H9 (cell line): ENCODE data around the gene PPARA. TPM values are rescaled to one million over a fixed set of nuclear protein-coding genes. Genes with fewer than 3 reads are reported as not detected.

ENCODE experiments used
- DNase-seq: peaks from one replicate; pipeline ENCODE4 v3.0.0-alpha.2; 2017
- H2AFZ ChIP-seq: one replicate; pipeline ENCODE4 v1.6.1; 2013; ENCODE audit warnings: mild to moderate bottlenecking, low read length, control low read depth, moderate library complexity
- H2AK5ac ChIP-seq: 2 replicates; pipeline ENCODE4 v1.6.1; 2013; ENCODE audit warnings: low read length, control low read depth, mixed read lengths; ENCODE audit not compliant: insufficient read length
- H2BK120ac ChIP-seq: one replicate; pipeline ENCODE4 v1.6.1; 2013; ENCODE audit warnings: low read depth, mild to moderate bottlenecking, low read length, control low read depth, inconsistent platforms; ENCODE audit not compliant: poor library complexity, severe bottlenecking
- H2BK12ac ChIP-seq: 2 replicates; pipeline ENCODE4 v1.6.1; 2013; ENCODE audit warnings: low read length, control low read depth, mixed read lengths, low read depth; ENCODE audit not compliant: insufficient read length
- H2BK15ac ChIP-seq: 2 replicates; pipeline ENCODE4 v1.6.1; 2013; ENCODE audit warnings: low read depth, low read length, control low read depth
- H2BK20ac ChIP-seq: one replicate; pipeline ENCODE4 v1.6.1; 2013; ENCODE audit warnings: low read depth, mild to moderate bottlenecking, low read length, control low read depth, inconsistent platforms; ENCODE audit not compliant: poor library complexity, severe bottlenecking
- H2BK5ac ChIP-seq: 2 replicates; pipeline ENCODE4 v1.6.1; 2013; ENCODE audit warnings: low read length, control low read depth, mixed read lengths; ENCODE audit not compliant: insufficient read length
- H3K14ac ChIP-seq: 2 replicates; pipeline ENCODE4 v1.6.1; 2013; ENCODE audit warnings: low read length, control low read depth; ENCODE audit not compliant: insufficient read depth
- H3K18ac ChIP-seq: 2 replicates; pipeline ENCODE4 v1.6.1; 2013; ENCODE audit warnings: low read depth, mild to moderate bottlenecking, mixed read lengths, low read length, control low read depth; ENCODE audit not compliant: insufficient read length
- H3K23ac ChIP-seq: 2 replicates; pipeline ENCODE4 v1.6.1; 2013; ENCODE audit warnings: low read length, control low read depth, mixed read lengths, low read depth; ENCODE audit not compliant: insufficient read length
- H3K23me2 ChIP-seq: 2 replicates; pipeline ENCODE4 v1.6.1; 2013; ENCODE audit warnings: low read depth, mild to moderate bottlenecking, mixed read lengths, low read length, control low read depth; ENCODE audit not compliant: insufficient read length, poor library complexity, severe bottlenecking
- H3K27ac ChIP-seq: 2 replicates; pipeline ENCODE4 v1.5.1; 2013; ENCODE audit warnings: low read length, control low read depth, mixed read lengths, low read depth; ENCODE audit not compliant: insufficient read length
- H3K27me3 ChIP-seq: 2 replicates; pipeline ENCODE4 v1.6.1; 2013; ENCODE audit warnings: low read length, control low read depth, inconsistent platforms; ENCODE audit not compliant: insufficient read depth
- H3K4ac ChIP-seq: 2 replicates; pipeline ENCODE4 v1.6.1; 2013; ENCODE audit warnings: low read depth, mild to moderate bottlenecking, control low read depth, inconsistent platforms, low read length, moderate library complexity
- H3K4me1 ChIP-seq: 2 replicates; pipeline ENCODE4 v1.6.1; 2013; ENCODE audit warnings: low read length, control low read depth, inconsistent platforms; ENCODE audit not compliant: insufficient read depth
- H3K4me2 ChIP-seq: 2 replicates; pipeline ENCODE4 v1.6.1; 2013; ENCODE audit warnings: low read length, control low read depth, mixed read lengths; ENCODE audit not compliant: insufficient read length, insufficient read depth
- H3K56ac ChIP-seq: 2 replicates; pipeline ENCODE4 v1.6.1; 2013; ENCODE audit warnings: low read depth, mild to moderate bottlenecking, mixed read lengths, low read length, control low read depth; ENCODE audit not compliant: insufficient read length
- H3K79me1 ChIP-seq: 2 replicates; pipeline ENCODE4 v1.6.1; 2013; ENCODE audit warnings: low read depth, mild to moderate bottlenecking, moderate library complexity, low read length, control low read depth, inconsistent platforms; ENCODE audit not compliant: insufficient read depth, poor library complexity, severe bottlenecking
- H3K79me2 ChIP-seq: 2 replicates; pipeline ENCODE4 v1.6.1; 2013; ENCODE audit warnings: low read length, control low read depth, inconsistent platforms; ENCODE audit not compliant: insufficient read depth
- H3K9ac ChIP-seq: 2 replicates; pipeline ENCODE4 v1.6.1; 2013; ENCODE audit warnings: low read length, control low read depth, mixed read lengths; ENCODE audit not compliant: insufficient read length; ENCODE audit errors: extremely low read depth
- H3K9me3 ChIP-seq: one replicate; pipeline ENCODE4 v1.6.1; 2013; ENCODE audit warnings: low read depth, low read length, inconsistent platforms; ENCODE audit not compliant: control insufficient read depth
- H3T11ph ChIP-seq: one replicate; pipeline ENCODE4 v1.6.1; 2013; ENCODE audit warnings: mild to moderate bottlenecking, low read length, control low read depth, inconsistent platforms
- H4K20me1 ChIP-seq: one replicate; pipeline ENCODE4 v1.6.1; 2013; ENCODE audit not compliant: control insufficient read depth, insufficient read length, insufficient read depth
- H4K5ac ChIP-seq: 2 replicates; pipeline ENCODE4 v1.6.1; 2013; ENCODE audit warnings: low read depth, mild to moderate bottlenecking, mixed read lengths, low read length, control low read depth; ENCODE audit not compliant: insufficient read length
- H4K8ac ChIP-seq: replicated peaks from 2 replicates; pipeline ENCODE4 v1.6.1; 2013; ENCODE audit warnings: low read length, control low read depth, mixed read lengths, low read depth; ENCODE audit not compliant: insufficient read length
- H4K91ac ChIP-seq: 2 replicates; pipeline ENCODE4 v1.6.1; 2013; ENCODE audit warnings: low read depth, mild to moderate bottlenecking, moderate library complexity, mixed read lengths, low read length, control low read depth; ENCODE audit not compliant: insufficient read length
- H3K27ac Mint-ChIP-seq, 3 experiments: 2 replicates in 2 of 3; 3 replicates in 1 of 3; pipeline ENCODE4 v1.8.0; 2020 to 2021; ENCODE audit warnings: mixed read lengths in 3 of 3, mild to moderate bottlenecking in 1 of 3, moderate library complexity in 1 of 3
- H3K27me3 Mint-ChIP-seq: 2 replicates; pipeline ENCODE4 v1.8.0; 2021; ENCODE audit warnings: low read depth, mild to moderate bottlenecking, moderate library complexity, mixed read lengths
- H3K36me3 Mint-ChIP-seq, 3 experiments: 2 replicates in 2 of 3; 3 replicates in 1 of 3; pipeline ENCODE4 v1.8.0; 2020 to 2021; ENCODE audit warnings: low read depth in 3 of 3, mixed read lengths in 3 of 3; ENCODE audit not compliant: insufficient read depth in 1 of 3
- H3K4me1 Mint-ChIP-seq, 2 experiments: 2 replicates each; pipeline ENCODE4 v1.8.0; 2020; ENCODE audit warnings: mixed read lengths in 2 of 2
- H3K4me3 Mint-ChIP-seq, 2 experiments: 2 replicates in 1 of 2; 3 replicates in 1 of 2; pipeline ENCODE4 v1.8.0; 2020 to 2021; ENCODE audit warnings: mild to moderate bottlenecking in 2 of 2, mixed read lengths in 2 of 2, moderate library complexity in 1 of 2
- H3K9me3 Mint-ChIP-seq, 2 experiments: 2 replicates in 1 of 2; 3 replicates in 1 of 2; pipeline ENCODE4 v1.8.0; 2020; ENCODE audit warnings: mild to moderate bottlenecking in 2 of 2, mixed read lengths in 2 of 2, moderate library complexity in 1 of 2
- WGBS: extraction: QIAGEN DNeasy Blood & Tissue Kit; methylation state at CpG from one replicate; pipeline ENCODE4 v1.1.7; 2013; ENCODE audit warnings: missing lambda C conversion rate, low lambda C conversion rate, mixed read lengths; ENCODE audit not compliant: insufficient read length; ENCODE audit errors: extremely low coverage; 5-methylcytosine and 5-hydroxymethylcytosine counted together
- total RNA-seq: library from RNA; stranded (reverse); gene quantifications from 2 replicates; pipeline ENCODE4 v1.2.1, GENCODE V29; 2021
- TF ChIP-seq, protein P1 (sequence below): fragments of 200-600 bp; sonication (generic); conservative IDR thresholded peaks from 3 replicates; pipeline ENCODE4 v1.8.0; 2021; ENCODE audit warnings: antibody characterized with exemption, mild to moderate bottlenecking

Gene PPARA
- total RNA-seq, 1 experiment from 2014 or later = 7.3 TPM

DNA sequence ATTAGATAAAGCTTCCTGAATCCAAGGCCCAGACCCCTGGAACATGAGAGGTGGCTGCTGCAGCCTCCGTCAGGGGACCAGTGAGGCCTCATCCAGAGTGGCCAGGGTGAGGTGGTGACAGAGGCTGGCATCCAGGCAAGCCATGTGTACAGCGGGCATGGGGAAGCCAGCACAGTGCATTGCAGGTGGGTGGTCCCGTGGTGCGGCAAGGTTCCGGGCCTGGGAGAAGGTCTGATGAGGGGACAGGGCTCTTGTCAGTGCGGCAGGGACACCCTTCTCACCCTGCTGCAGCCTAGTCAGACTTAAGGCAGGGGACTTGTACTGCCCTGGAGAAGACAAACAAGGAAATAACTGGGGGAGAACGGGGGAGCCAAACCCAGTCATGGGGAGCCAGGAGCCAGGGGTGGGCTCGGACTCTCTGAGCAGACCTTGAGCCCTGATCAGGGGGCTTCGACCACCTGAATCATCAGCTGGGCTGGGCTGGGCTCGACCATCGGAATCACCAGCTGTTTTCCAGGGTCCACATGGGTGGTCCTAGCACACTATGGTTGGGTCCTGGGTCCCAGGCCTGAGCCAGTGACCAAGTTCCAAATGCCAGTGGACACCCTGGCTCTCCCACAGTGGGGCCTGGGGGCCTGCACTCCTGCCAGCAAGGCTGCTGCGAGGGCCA lies 122.6 kb downstream of the PPARA start:
- peaks cover 0 to 5% of the 10 kb centered on the region in 2 experiments; a peak in 1 of 5 replicates for H3K9me3 Mint-ChIP-seq
- H3K14ac ChIP-seq = no peak overlapping the region
- DNase-seq = no peak
- no peak overlapping the region for H3K4ac ChIP-seq
- no peak overlapping the region for H2BK120ac ChIP-seq
- no peaks in the 10 kb centered on the region for H3K9me3 ChIP-seq
- H2AFZ ChIP-seq = no peak overlapping the region
- H4K20me1 ChIP-seq = peaks cover 4% of the 10 kb centered on the region
- no peak overlapping the region for H4K5ac ChIP-seq
- no peaks in the 10 kb centered on the region for H3K79me2 ChIP-seq
- H2AK5ac ChIP-seq = no peak overlapping the region
- no peaks in the 10 kb centered on the region for H3K27me3 ChIP-seq
- H2BK15ac ChIP-seq = no peak overlapping the region
- no peak overlapping the region for H2BK20ac ChIP-seq
- WGBS = no CpG with 5 or more reads among the region's 12 CpGs
- TF ChIP-seq, protein P1, sequence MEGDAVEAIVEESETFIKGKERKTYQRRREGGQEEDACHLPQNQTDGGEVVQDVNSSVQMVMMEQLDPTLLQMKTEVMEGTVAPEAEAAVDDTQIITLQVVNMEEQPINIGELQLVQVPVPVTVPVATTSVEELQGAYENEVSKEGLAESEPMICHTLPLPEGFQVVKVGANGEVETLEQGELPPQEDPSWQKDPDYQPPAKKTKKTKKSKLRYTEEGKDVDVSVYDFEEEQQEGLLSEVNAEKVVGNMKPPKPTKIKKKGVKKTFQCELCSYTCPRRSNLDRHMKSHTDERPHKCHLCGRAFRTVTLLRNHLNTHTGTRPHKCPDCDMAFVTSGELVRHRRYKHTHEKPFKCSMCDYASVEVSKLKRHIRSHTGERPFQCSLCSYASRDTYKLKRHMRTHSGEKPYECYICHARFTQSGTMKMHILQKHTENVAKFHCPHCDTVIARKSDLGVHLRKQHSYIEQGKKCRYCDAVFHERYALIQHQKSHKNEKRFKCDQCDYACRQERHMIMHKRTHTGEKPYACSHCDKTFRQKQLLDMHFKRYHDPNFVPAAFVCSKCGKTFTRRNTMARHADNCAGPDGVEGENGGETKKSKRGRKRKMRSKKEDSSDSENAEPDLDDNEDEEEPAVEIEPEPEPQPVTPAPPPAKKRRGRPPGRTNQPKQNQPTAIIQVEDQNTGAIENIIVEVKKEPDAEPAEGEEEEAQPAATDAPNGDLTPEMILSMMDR = no peak
- H2BK12ac ChIP-seq = no peak overlapping the region
- H3K4me2 ChIP-seq = no peak overlapping the region
- no peak overlapping the region for H3K23ac ChIP-seq
- no peak overlapping the region for H3K18ac ChIP-seq
- no peaks in the 10 kb centered on the region for H3K79me1 ChIP-seq
- no peaks in the 10 kb centered on the region for H3K27me3 Mint-ChIP-seq
- H3K9ac ChIP-seq = no peak overlapping the region
- no peak overlapping the region for H4K8ac ChIP-seq
- H3K36me3 Mint-ChIP-seq = peaks cover 18 to 42% (median 42%) of the 10 kb centered on the region in 3 experiments; a peak in 6 of 7 replicates
- H3K56ac ChIP-seq = no peak overlapping the region
- peaks cover 3 to 4% of the 10 kb centered on the region in 2 experiments for H3K4me1 Mint-ChIP-seq
- no peak overlapping the region for H3K27ac Mint-ChIP-seq
- H3K4me3 Mint-ChIP-seq = no peak overlapping the region
- H3K27ac ChIP-seq = no peak overlapping the region
- H2BK5ac ChIP-seq = no peak overlapping the region
- no peak overlapping the region for H4K91ac ChIP-seq
- no peak overlapping the region for H3T11ph ChIP-seq
- no peaks in the 10 kb centered on the region for H3K4me1 ChIP-seq
- H3K23me2 ChIP-seq = no peaks in the 10 kb centered on the region
